Esophagus muscularis mucosa (tissue), 4 donors: ENCODE results near the gene PSMD13.

ENCODE experiments used
- CTCF ChIP-seq, 3 experiments: fragments of 200-600 bp in 2 of 3; fragments of 450-650 bp in 1 of 3; sonication (generic) in 2 of 3; IDR thresholded peaks; one replicate each; pipeline ENCODE4 v1.5.1; 2017 to 2019; ENCODE audit warnings: antibody characterized with exemption in 3 of 3, mild to moderate bottlenecking in 2 of 3, moderate library complexity in 1 of 3
- EP300 ChIP-seq: sonication (generic); formaldehyde crosslinking; IDR thresholded peaks from one replicate; pipeline ENCODE4 v1.6.1; 2017; ENCODE audit warnings: antibody characterized with exemption
- POLR2A ChIP-seq: fragments of 450-650 bp; IDR thresholded peaks from one replicate; pipeline ENCODE4 v1.6.1; 2017; ENCODE audit warnings: antibody characterized with exemption, moderate library complexity, mild to moderate bottlenecking, low read depth
- POLR2AphosphoS5 ChIP-seq, 2 donors: sonication (generic); formaldehyde crosslinking; IDR thresholded peaks; one replicate each; pipeline ENCODE4 v1.6.1; 2017; ENCODE audit warnings: antibody characterized with exemption in 2 of 2

GRCh38 chr11:197741-198235, 39.0 kb upstream of the PSMD13 start:
- TF ChIP-seq CTCF (IDR thresholded peaks at IDR 0.05) (no peak), POLR2AphosphoS5 (IDR thresholded peaks at IDR 0.05) (no peak), EP300 (no peak), POLR2A (no peak)
